Measurements from ENCODE around the gene EPHX1.

EPHX1 gene

DNA sequence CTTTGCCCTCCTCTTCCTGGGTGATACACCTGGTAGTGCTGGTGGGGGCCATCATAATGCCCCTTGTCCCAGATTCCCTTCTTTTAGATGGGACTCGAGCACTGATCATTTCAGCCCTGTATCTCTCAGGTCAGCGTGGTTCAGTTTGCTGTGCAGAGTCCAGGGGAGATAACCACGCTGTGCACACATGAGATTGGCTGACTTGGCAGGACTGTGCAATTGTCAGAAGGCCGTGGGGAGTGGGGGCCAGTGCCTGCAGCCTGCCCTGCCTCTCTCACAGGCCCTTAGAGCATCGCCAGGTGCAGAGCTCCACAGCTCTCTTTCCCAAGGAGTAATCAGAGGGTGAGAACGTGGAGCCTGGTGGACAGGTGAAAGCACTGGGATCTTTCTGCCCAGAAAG lies 15.2 kb downstream of the EPHX1 start:
- Histone ChIP-seq H3K4me2 (ENCODE audit: low read length) (no peak overlapping the region), H3K27ac (ENCODE audit: low read length) (no peak overlapping the region), H3K4me3 (ENCODE audit: low read length) (no peak overlapping the region), H2AFZ (ENCODE audit: low read depth, low read length) (no peak overlapping the region), H3K36me3 (replicated peaks; ENCODE audit: low read depth, low read length) (no peaks in the 10 kb centered on the region), H3K79me2 (ENCODE audit: low read length) (no peaks in the 10 kb centered on the region), H3K4me1 (ENCODE audit: low read length) (no peaks in the 10 kb centered on the region), H3K9me3 (ENCODE audit: insufficient read depth, low read length) (no peaks in the 10 kb centered on the region), H3K9ac (ENCODE audit: low read length) (no peak overlapping the region), H4K20me1 (ENCODE audit: insufficient read depth, low read length) (no peaks in the 10 kb centered on the region), H3K27me3 (ENCODE audit: low read depth, low read length) (no peaks in the 10 kb centered on the region)
- no peak for TF ChIP-seq EZH2phosphoT487 (IDR thresholded peaks at IDR 0.05; ENCODE audit: low read depth)
- TF ChIP-seq, protein P1, sequence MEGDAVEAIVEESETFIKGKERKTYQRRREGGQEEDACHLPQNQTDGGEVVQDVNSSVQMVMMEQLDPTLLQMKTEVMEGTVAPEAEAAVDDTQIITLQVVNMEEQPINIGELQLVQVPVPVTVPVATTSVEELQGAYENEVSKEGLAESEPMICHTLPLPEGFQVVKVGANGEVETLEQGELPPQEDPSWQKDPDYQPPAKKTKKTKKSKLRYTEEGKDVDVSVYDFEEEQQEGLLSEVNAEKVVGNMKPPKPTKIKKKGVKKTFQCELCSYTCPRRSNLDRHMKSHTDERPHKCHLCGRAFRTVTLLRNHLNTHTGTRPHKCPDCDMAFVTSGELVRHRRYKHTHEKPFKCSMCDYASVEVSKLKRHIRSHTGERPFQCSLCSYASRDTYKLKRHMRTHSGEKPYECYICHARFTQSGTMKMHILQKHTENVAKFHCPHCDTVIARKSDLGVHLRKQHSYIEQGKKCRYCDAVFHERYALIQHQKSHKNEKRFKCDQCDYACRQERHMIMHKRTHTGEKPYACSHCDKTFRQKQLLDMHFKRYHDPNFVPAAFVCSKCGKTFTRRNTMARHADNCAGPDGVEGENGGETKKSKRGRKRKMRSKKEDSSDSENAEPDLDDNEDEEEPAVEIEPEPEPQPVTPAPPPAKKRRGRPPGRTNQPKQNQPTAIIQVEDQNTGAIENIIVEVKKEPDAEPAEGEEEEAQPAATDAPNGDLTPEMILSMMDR (IDR thresholded peaks at IDR 0.05; ENCODE audit: low read depth, low read length) = no peak

DNA sequence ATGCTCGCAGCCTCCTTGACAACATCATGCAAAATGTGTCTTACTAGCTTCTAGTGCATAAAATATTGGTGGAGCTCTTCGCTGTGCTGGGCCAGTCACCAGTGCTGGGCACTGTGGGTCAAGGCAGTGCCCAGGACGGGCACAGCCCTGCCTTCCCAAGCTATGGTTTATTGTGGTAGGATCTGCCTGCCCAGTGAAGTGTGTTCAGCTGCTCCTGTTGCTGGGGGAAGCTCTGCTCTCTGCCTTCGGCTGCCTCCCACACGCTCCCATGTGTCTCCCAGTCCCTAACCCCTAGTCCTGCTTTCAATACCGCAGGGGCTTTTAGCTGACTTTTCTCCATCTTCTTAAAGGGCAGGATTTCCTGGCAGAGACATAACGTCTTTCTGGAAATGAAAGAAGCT lies 15.7 kb downstream of the EPHX1 start:
- Histone ChIP-seq H3K4me2 (ENCODE audit: low read length) (no peak overlapping the region), H3K27me3 (ENCODE audit: low read depth, low read length) (no peaks in the 10 kb centered on the region), H3K79me2 (ENCODE audit: low read length) (no peaks in the 10 kb centered on the region), H3K27ac (ENCODE audit: low read length) (no peak overlapping the region), H3K4me1 (ENCODE audit: low read length) (no peaks in the 10 kb centered on the region), H3K4me3 (ENCODE audit: low read length) (no peak overlapping the region), H2AFZ (ENCODE audit: low read depth, low read length) (no peak overlapping the region), H3K9ac (ENCODE audit: low read length) (no peak overlapping the region), H4K20me1 (ENCODE audit: insufficient read depth, low read length) (no peaks in the 10 kb centered on the region), H3K9me3 (ENCODE audit: insufficient read depth, low read length) (no peaks in the 10 kb centered on the region), H3K36me3 (replicated peaks; ENCODE audit: low read depth, low read length) (no peaks in the 10 kb centered on the region)
- TF ChIP-seq, protein P1 (IDR thresholded peaks at IDR 0.05; ENCODE audit: low read depth, low read length) = no peak
- TF ChIP-seq EZH2phosphoT487 (IDR thresholded peaks at IDR 0.05; ENCODE audit: low read depth) = no peak

DNA sequence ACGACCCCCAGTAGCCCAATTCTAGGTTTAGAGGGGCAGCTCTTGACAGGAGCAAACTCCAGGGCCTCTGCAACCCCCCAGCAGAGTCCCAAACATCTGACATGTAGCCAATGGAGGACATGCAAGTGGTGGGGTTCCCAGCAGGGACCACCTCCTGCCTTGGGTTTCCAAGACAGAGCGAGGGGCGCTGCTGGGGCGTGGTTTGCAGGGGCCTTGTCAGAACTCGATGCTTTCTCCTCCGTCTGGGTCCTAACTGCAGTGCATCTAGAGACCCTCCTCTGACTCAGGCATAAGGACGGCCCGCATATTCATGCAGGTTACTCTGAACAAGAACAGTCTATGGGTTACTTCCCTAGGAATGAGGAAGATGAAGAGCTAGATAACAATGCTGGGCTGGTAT lies 17.2 kb downstream of the EPHX1 start:
- Histone ChIP-seq H3K4me3 (ENCODE audit: low read length) (no peak overlapping the region), H3K79me2 (ENCODE audit: low read length) (no peaks in the 10 kb centered on the region), H3K9me3 (ENCODE audit: insufficient read depth, low read length) (no peaks in the 10 kb centered on the region), H3K27me3 (ENCODE audit: low read depth, low read length) (no peaks in the 10 kb centered on the region), H3K4me2 (ENCODE audit: low read length) (no peak overlapping the region), H3K36me3 (replicated peaks; ENCODE audit: low read depth, low read length) (no peaks in the 10 kb centered on the region), H3K27ac (ENCODE audit: low read length) (no peak overlapping the region), H4K20me1 (ENCODE audit: insufficient read depth, low read length) (no peaks in the 10 kb centered on the region), H2AFZ (ENCODE audit: low read depth, low read length) (no peak overlapping the region), H3K4me1 (ENCODE audit: low read length) (no peaks in the 10 kb centered on the region), H3K9ac (ENCODE audit: low read length) (no peak overlapping the region)
- TF ChIP-seq, protein P1 (IDR thresholded peaks at IDR 0.05; ENCODE audit: low read depth, low read length) = no peak
- no peak for TF ChIP-seq EZH2phosphoT487 (IDR thresholded peaks at IDR 0.05; ENCODE audit: low read depth)

DNA sequence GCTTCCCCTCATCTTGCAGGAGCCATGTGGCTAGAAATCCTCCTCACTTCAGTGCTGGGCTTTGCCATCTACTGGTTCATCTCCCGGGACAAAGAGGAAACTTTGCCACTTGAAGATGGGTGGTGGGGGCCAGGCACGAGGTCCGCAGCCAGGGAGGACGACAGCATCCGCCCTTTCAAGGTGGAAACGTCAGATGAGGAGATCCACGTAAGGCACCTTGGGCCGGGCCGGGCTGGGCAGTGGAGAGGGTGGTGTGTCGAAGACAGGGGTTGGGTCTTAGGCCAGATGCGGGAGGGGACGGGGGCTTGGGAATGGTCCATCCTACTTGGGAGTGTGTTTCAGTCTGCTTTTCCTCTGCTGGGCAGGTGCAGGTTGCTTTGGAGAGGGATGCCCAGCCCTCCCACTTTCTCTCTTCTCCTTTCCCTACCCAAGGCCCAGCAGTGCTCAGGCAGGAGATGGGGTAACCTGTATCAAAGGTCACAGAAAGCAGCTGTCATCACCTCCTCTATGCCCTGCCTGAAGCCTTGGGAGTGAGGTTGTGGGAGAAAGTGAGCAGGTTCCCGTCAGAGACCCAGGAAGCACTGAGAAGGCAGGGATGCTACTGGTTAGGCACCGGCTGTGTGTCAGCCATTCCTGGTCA lies 18.9 kb downstream of the EPHX1 start:
- Histone ChIP-seq H3K4me2 (ENCODE audit: low read length) (no peak overlapping the region), H2AFZ (ENCODE audit: low read depth, low read length) (no peak overlapping the region), H3K27ac (ENCODE audit: low read length) (no peak overlapping the region), H3K4me1 (ENCODE audit: low read length) (no peaks in the 10 kb centered on the region), H3K9ac (ENCODE audit: low read length) (no peak overlapping the region), H4K20me1 (ENCODE audit: insufficient read depth, low read length) (no peaks in the 10 kb centered on the region), H3K36me3 (replicated peaks; ENCODE audit: low read depth, low read length) (no peaks in the 10 kb centered on the region), H3K27me3 (ENCODE audit: low read depth, low read length) (no peaks in the 10 kb centered on the region), H3K4me3 (ENCODE audit: low read length) (no peak overlapping the region), H3K9me3 (ENCODE audit: insufficient read depth, low read length) (no peaks in the 10 kb centered on the region), H3K79me2 (ENCODE audit: low read length) (no peaks in the 10 kb centered on the region)
- TF ChIP-seq EZH2phosphoT487 (IDR thresholded peaks at IDR 0.05; ENCODE audit: low read depth) = no peak
- TF ChIP-seq, protein P1 (IDR thresholded peaks at IDR 0.05; ENCODE audit: low read depth, low read length) = no peak

Data from OCI-LY3 (cell line).